Ovary (tissue), 3 donors: ENCODE measurements around the gene FARS2.

Experiments used
- EP300 ChIP-seq: sonication (generic); formaldehyde crosslinking; IDR thresholded peaks from one replicate; pipeline ENCODE4 v1.6.1; 2017; ENCODE audit warnings: antibody characterized with exemption
- TF ChIP-seq, protein P1 (sequence below), 3 donors: fragments of 450-650 bp in 2 of 3; fragments of 200-600 bp in 1 of 3; IDR thresholded peaks; one replicate each; pipeline versions ENCODE4 v1.5.1 to v1.8.0; 2016 to 2022; ENCODE audit warnings: antibody characterized with exemption in 3 of 3, mild to moderate bottlenecking in 1 of 3
- donor health status: DM: no; HTN: no; CAD: no.

DNA sequence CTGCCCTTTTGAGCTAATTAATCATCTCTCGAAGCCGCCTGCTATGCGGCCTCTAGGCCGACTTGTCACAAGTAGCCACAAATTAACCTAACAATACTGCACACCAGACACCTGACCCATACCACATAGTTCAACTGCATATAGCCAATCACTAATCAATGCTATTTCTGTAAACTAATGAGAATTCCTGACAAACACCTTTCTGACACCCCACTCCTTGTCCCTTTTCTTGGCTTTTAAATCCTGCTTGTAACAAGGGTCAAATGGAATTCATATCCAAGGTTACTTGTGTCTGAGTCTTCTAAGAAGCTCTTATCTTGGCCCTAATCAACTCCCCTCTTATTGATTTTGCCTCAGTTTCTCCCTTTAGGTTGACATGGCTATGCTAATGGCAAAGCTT is 379.3 kb downstream of the FARS2 start:
- TF ChIP-seq, protein P1, sequence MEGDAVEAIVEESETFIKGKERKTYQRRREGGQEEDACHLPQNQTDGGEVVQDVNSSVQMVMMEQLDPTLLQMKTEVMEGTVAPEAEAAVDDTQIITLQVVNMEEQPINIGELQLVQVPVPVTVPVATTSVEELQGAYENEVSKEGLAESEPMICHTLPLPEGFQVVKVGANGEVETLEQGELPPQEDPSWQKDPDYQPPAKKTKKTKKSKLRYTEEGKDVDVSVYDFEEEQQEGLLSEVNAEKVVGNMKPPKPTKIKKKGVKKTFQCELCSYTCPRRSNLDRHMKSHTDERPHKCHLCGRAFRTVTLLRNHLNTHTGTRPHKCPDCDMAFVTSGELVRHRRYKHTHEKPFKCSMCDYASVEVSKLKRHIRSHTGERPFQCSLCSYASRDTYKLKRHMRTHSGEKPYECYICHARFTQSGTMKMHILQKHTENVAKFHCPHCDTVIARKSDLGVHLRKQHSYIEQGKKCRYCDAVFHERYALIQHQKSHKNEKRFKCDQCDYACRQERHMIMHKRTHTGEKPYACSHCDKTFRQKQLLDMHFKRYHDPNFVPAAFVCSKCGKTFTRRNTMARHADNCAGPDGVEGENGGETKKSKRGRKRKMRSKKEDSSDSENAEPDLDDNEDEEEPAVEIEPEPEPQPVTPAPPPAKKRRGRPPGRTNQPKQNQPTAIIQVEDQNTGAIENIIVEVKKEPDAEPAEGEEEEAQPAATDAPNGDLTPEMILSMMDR (IDR thresholded peaks at IDR 0.05): no peak
- TF ChIP-seq EP300: no peak
